Astrocyte of the spinal cord (primary cell): ENCODE measurements around the gene CAMP.

Source experiments
- DNase-seq: peaks from one replicate; pipeline ENCODE4 v3.0.0; 2011; ENCODE audit warnings: low read depth, low spot score
- H3K4me3 ChIP-seq: 2 replicates; pipeline ENCODE4 v1.5.1; 2011; ENCODE audit warnings: low read depth, mild to moderate bottlenecking, low read length, moderate library complexity
- CTCF ChIP-seq: IDR thresholded peaks from 2 replicates; pipeline ENCODE4 v1.5.1; 2012; ENCODE audit warnings: low read depth, mild to moderate bottlenecking, low read length, inconsistent platforms
- in situ Hi-C: cut with HindIII; loops from 2 replicates; pipeline ENCODE4 v1.10.0; 2017; ENCODE audit warnings: low sequenced_read_pairs

Gene CAMP

GRCh38 chr3:48214225-48214624, 9.1 kb upstream of the CAMP start:
- no peak overlapping the region for H3K4me3 ChIP-seq
- no peak for DNase-seq
- TF ChIP-seq CTCF, result no peak
- in situ Hi-C loops, result no loop called here

DNA sequence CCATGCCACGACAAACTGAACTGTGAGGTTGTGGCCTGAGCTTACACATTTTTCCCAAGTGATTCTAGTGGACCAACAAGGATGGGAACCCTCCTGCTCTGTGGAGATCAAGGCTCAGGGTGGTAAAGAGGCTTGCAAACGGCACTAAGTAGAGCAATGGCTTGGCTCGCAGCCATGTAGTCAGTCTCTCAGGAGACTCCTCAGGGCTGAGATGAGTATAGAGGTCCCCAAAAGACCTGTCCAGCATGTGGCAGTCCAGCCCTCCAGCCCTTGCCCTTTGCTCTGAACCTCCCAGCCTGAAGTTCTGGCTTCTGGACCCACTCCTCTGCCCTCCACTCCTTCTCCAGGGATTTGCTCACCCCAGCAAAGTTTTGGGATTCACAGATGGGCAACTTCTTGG, 8.3 kb upstream of the CAMP start:
- in situ Hi-C loops, result no loop called here
- DNase-seq, result no peak
- no peak overlapping the region for H3K4me3 ChIP-seq
- no peak for TF ChIP-seq CTCF

- in situ Hi-C loops, result no loop called here
- TF ChIP-seq CTCF, result no peak
- DNase-seq, result no peak
- H3K4me3 ChIP-seq, result no peak overlapping the region
Observed at GRCh38 chr3:48215466-48215865, 7.8 kb upstream of the CAMP start.

DNA sequence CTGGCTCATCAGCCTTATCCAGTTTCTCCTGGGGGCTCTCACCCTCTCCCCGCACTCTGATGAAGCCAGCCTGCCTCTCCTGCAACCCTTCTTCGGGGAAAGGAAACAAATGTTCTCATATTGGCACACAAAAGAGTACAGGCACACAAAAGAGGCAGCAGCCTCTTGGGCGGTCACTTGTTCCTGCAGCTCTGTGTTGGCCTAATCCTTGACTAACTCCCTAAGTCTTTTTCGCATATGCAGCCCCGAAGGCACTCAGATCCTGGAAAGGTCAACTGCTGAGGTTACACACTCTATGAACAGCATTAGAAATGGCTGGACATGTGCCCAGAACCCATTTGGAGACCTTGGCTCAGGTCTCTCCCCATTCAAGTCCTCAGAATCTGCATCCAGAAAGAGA, 7.4 kb upstream of the CAMP start:
- in situ Hi-C loops, result no loop called here
- H3K4me3 ChIP-seq, result no peak overlapping the region
- TF ChIP-seq CTCF, result no peak

DNA sequence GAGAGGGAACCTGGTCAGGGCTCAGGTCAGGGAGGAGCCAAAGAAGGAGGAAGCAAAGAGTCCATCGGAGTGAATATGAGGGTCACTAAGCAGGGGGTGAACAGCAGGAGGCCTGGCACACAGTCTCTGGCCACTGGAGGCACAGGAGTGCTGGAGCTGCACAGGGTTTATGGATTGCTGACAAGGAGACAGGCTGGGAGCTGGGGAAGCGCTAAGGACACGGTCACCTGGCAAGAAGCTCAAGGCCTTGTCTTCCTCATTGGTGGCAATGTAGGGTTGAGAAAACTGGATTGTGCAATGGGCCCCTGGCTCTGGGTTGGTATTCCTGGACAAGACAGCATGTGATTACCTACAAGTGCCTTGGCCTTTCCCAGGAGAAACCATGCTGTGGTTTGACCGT, 5.8 kb upstream of the CAMP start:
- DNase-seq, result no peak
- TF ChIP-seq CTCF, result no peak
- in situ Hi-C loops, result no loop called here
- H3K4me3 ChIP-seq, result no peak overlapping the region

More for the DNA sequence above, 7.4 kb upstream of the CAMP start:
- no peak for DNase-seq

DNA sequence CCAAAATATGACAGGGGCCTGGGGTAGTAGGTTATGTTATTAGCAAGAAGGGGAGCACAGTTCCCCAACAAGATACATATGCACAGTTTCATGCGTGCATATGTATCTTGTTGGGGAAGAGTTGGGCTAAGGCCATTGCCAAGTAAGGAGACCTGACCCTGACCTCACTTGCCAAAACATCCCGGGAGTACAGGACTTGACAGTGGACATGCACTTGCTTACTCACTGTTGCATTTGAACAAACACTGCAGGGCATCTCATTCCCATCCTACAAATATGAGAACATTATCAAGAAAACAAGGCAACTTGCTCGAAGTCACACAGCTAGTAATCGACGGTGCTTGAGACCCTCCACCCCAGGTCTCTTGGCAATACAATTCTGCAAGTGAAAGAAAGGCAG, 4.8 kb upstream of the CAMP start:
- TF ChIP-seq CTCF, result no peak
- in situ Hi-C loops, result no loop called here
- H3K4me3 ChIP-seq, result no peak overlapping the region
- no peak for DNase-seq

DNA sequence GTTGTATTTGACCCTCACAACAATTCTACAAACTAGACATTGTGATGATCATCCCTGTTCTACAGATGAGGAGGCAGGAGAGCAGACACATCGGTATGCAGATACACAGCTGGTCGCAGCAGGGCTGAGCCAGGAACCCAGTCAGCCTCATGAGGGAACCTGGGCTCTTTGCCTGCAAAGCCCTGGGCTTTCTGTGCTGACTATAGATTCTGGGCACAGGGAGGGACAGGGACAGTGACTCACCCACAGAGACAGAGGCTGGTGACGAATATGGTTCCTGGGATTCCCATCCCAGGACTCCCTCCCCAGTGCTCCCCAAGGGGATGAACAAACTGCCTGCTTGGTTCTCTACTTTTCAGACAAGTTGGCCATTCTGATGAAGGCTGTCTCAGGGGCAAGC, 3.8 kb upstream of the CAMP start:
- in situ Hi-C loops, result no loop called here
- H3K4me3 ChIP-seq, result no peak overlapping the region
- no peak for DNase-seq
- TF ChIP-seq CTCF, result no peak
